GM23338 (cell line): ENCODE measurements around the gene UNC45B. TPM values are rescaled to one million over a fixed set of nuclear protein-coding genes. Genes with fewer than 3 reads are reported as not detected.

Source experiments
- ATAC-seq: fragments of 200-7000 bp; cut with Tn5 transposase; 3 replicates; pipeline ENCODE4 v1.9.1; 2020
- DNase-seq: peaks from one replicate; pipeline ENCODE4 v3.0.0-alpha.2; 2015; ENCODE audit warnings: low spot score
- H2AFZ ChIP-seq: fragments of 200-600 bp; sonication (generic); 2 replicates; pipeline ENCODE4 v1.8.0; 2016; ENCODE audit warnings: antibody characterized with exemption, mild to moderate bottlenecking, moderate library complexity
- H3F3A ChIP-seq: fragments of 200-600 bp; sonication (generic); replicated peaks from 2 replicates; pipeline ENCODE4 v1.8.0; 2017; ENCODE audit warnings: antibody characterized with exemption, mixed run types, low read depth
- H3K27ac ChIP-seq: fragments of 200-600 bp; sonication (generic); 2 replicates; pipeline ENCODE4 v1.6.1; 2016; ENCODE audit warnings: low read depth
- H3K27me3 ChIP-seq: fragments of 200-600 bp; sonication (generic); 2 replicates; pipeline ENCODE4 v1.8.0; 2016; ENCODE audit warnings: mild to moderate bottlenecking, mixed run types, moderate library complexity; ENCODE audit not compliant: insufficient read depth
- H3K36me3 ChIP-seq: fragments of 200-600 bp; sonication (generic); 2 replicates; pipeline ENCODE4 v1.8.0; 2016; ENCODE audit warnings: mild to moderate bottlenecking; ENCODE audit not compliant: insufficient read depth
- H3K4me1 ChIP-seq: fragments of 200-600 bp; sonication (generic); 2 replicates; pipeline ENCODE4 v1.8.0; 2016; ENCODE audit warnings: mild to moderate bottlenecking, moderate library complexity; ENCODE audit not compliant: insufficient read depth
- H3K4me2 ChIP-seq: fragments of 200-600 bp; sonication (generic); 2 replicates; pipeline ENCODE4 v1.7.1; 2017; ENCODE audit warnings: mixed run types
- H3K4me3 ChIP-seq: fragments of 200-600 bp; sonication (generic); 2 replicates; pipeline ENCODE4 v1.6.1; 2016; ENCODE audit warnings: mixed run types
- H3K79me2 ChIP-seq: fragments of 200-600 bp; sonication (generic); replicated peaks from 2 replicates; pipeline ENCODE4 v1.8.0; 2017; ENCODE audit warnings: mild to moderate bottlenecking; ENCODE audit not compliant: insufficient read depth
- H3K9me2 ChIP-seq: fragments of 200-600 bp; sonication (generic); 2 replicates; pipeline ENCODE4 v1.8.0; 2017; ENCODE audit not compliant: insufficient read depth
- H4K20me1 ChIP-seq: fragments of 200-600 bp; sonication (generic); replicated peaks from 2 replicates; pipeline ENCODE4 v1.8.0; 2017; ENCODE audit warnings: mild to moderate bottlenecking; ENCODE audit not compliant: insufficient read depth
- H3K27ac Mint-ChIP-seq: 2 replicates; pipeline ENCODE4 v1.8.0; 2020; ENCODE audit warnings: inconsistent platforms, mild to moderate bottlenecking, moderate library complexity, mixed read lengths
- H3K27me3 Mint-ChIP-seq: 3 replicates; pipeline ENCODE4 v1.8.0; 2022; ENCODE audit warnings: low read depth, mild to moderate bottlenecking, moderate library complexity, mixed read lengths, inconsistent platforms; ENCODE audit not compliant: insufficient read depth, poor library complexity
- H3K36me3 Mint-ChIP-seq: 3 replicates; pipeline ENCODE4 v1.8.0; 2021; ENCODE audit warnings: low read depth, mild to moderate bottlenecking, inconsistent platforms, moderate library complexity, mixed read lengths
- H3K4me1 Mint-ChIP-seq: 3 replicates; pipeline ENCODE4 v1.8.0; 2020; ENCODE audit warnings: mild to moderate bottlenecking, inconsistent platforms, mixed read lengths
- H3K4me3 Mint-ChIP-seq: 3 replicates; pipeline ENCODE4 v1.8.0; 2021; ENCODE audit warnings: moderate library complexity, mild to moderate bottlenecking, inconsistent platforms, mixed read lengths
- H3K9me3 Mint-ChIP-seq: 3 replicates; pipeline ENCODE4 v1.8.0; 2020; ENCODE audit warnings: moderate library complexity, mild to moderate bottlenecking, inconsistent platforms, mixed read lengths
- CREB1 ChIP-seq: fragments of 250-450 bp; sonication (Bioruptor Pico); IDR thresholded peaks from 2 replicates; pipeline ENCODE4 v1.5.0; 2020; ENCODE audit warnings: low read depth, mild to moderate bottlenecking, moderate library complexity
- EZH2 ChIP-seq: fragments of 200-600 bp; sonication (generic); IDR thresholded peaks from one replicate; pipeline ENCODE4 v1.8.0; 2017; ENCODE audit warnings: antibody characterized with exemption, mild to moderate bottlenecking, low read depth; ENCODE audit not compliant: unreplicated experiment
- EZH2phosphoT487 ChIP-seq: fragments of 200-600 bp; sonication (generic); IDR thresholded peaks from one replicate; pipeline ENCODE4 v1.8.1; 2018; ENCODE audit warnings: antibody characterized with exemption; ENCODE audit not compliant: unreplicated experiment
- JUNB ChIP-seq: IDR thresholded peaks from one replicate; pipeline ENCODE4 v1.6.1; 2016; ENCODE audit warnings: antibody characterized with exemption; ENCODE audit not compliant: unreplicated experiment
- NANOG ChIP-seq: IDR thresholded peaks from 2 replicates; pipeline ENCODE4 v1.6.1; 2016; ENCODE audit warnings: antibody characterized with exemption, borderline replicate concordance
- POLR2AphosphoS5 ChIP-seq: IDR thresholded peaks from 2 replicates; pipeline ENCODE4 v1.6.1; 2016; ENCODE audit warnings: antibody characterized with exemption, low read depth
- STAT1 ChIP-seq: IDR thresholded peaks from one replicate; pipeline ENCODE4 v1.6.1; 2016; ENCODE audit warnings: antibody characterized with exemption; ENCODE audit not compliant: unreplicated experiment
- ZNF114 ChIP-seq: fragments of 250-450 bp; sonication (Bioruptor Pico); IDR thresholded peaks from 2 replicates; pipeline ENCODE4 v1.5.0; 2020; ENCODE audit warnings: mild to moderate bottlenecking, moderate library complexity
- ZNF331 ChIP-seq: fragments of 250-450 bp; sonication (Bioruptor Pico); IDR thresholded peaks from 2 replicates; pipeline ENCODE4 v1.5.0; 2020; ENCODE audit warnings: low read depth, mild to moderate bottlenecking, moderate library complexity
- polyA plus RNA-seq: library from polyadenylated mRNA; unstranded; fragments of >200 nt; fragmentation: Nextera tagmentation; extraction: Ambion mirVana; gene quantifications from 2 replicates; pipeline ENCODE4 v1.2.1, GENCODE V29; 2016
- total RNA-seq: library from RNA; depleted of rRNA; stranded (reverse); fragments of >200 nt; shearing (Covaris generic); gene quantifications from 2 replicates; pipeline ENCODE4 v1.2.3, GENCODE V29; 2014
- TF ChIP-seq, protein P1 (sequence below): IDR thresholded peaks from one replicate; pipeline ENCODE4 v1.6.1; 2018; ENCODE audit warnings: antibody characterized with exemption; ENCODE audit not compliant: unreplicated experiment
- TF ChIP-seq, protein P2 (sequence below): IDR thresholded peaks from 2 replicates; pipeline ENCODE4 v1.6.1; 2016; ENCODE audit warnings: antibody characterized with exemption
- TF ChIP-seq, protein P3 (sequence below): fragments of 250-450 bp; sonication (Bioruptor Pico); IDR thresholded peaks from 2 replicates; pipeline ENCODE4 v1.5.0; 2020; ENCODE audit warnings: mild to moderate bottlenecking, moderate library complexity
- TF ChIP-seq, protein P4 (sequence below), 2 experiments: fragments of 200-600 bp in 1 of 2; sonication (generic) in 1 of 2; conservative IDR thresholded peaks; 2 replicates each; pipeline versions ENCODE4 v1.5.1 to v1.6.1; 2016 to 2017; ENCODE audit warnings: antibody characterized with exemption in 2 of 2, low read depth in 2 of 2, mild to moderate bottlenecking in 2 of 2, moderate library complexity in 1 of 2

UNC45B gene
- total and polyA plus RNA-seq, 2 experiments from 2014 or later: 0.03 TPM; not detected in 1

DNA sequence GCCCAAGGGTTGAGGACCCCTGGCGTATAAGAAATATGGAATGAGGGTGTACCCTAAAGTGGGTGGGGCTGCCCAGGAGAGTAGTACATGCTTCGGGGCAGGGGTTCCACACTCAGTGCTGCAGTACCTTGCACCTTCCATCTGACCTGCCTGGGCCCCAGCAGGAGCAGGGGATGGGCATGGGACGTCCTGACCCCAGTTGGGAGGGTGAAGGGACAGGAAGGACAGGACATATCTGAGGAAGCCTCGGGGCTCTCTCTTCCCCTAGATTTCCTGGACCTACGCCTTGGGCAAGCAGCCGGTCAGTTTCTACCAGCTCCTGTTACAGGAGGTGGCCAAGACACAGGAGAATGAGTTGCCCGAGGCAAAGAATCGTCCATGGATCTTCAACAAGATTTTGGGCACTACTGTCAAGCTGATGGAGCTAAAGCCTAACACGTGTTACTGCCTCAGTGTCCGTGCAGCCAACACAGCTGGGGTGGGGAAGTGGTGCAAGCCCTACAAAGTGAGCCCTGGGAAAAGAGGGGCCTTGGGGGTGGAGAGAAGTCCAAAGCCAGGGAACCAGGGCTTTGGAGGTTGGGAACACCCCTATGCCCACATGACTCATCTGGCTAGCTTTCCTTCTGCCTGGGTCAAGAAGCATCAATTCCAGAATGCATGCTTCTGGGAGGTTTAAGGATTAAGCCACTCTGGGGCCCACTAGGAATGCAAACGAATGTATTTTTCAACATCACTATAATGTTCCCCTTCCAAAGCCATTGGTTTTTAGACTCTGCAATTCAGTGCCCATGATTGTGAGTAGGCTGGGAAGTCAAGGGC is 18.3 kb upstream of the UNC45B start:
- Mint-ChIP-seq H3K4me1 (no peaks in the 10 kb centered on the region), H3K4me3 (no peak overlapping the region), H3K9me3 (no peaks in the 10 kb centered on the region; the same call in 2 of the 3 replicates), H3K27ac (no peak overlapping the region), H3K36me3 (peaks cover 41% of the 10 kb centered on the region), H3K27me3 (peaks cover 19% of the 10 kb centered on the region)
- H3F3A ChIP-seq: peaks cover 6% of the 10 kb centered on the region; the same call in 1 of the 2 replicates
- H3K4me2 ChIP-seq: no peak overlapping the region
- no peaks in the 10 kb centered on the region for H3K4me1 ChIP-seq
- no peak overlapping the region for H3K27ac ChIP-seq
- no peak for DNase-seq
- peaks cover 16% of the 10 kb centered on the region for H3K36me3 ChIP-seq
- H3K79me2 ChIP-seq: no peaks in the 10 kb centered on the region
- no peak overlapping the region for H2AFZ ChIP-seq
- no peak; the same call in 2 of the 3 replicates for ATAC-seq
- no peak overlapping the region for H3K4me3 ChIP-seq
- no peaks in the 10 kb centered on the region; the same call in 1 of the 2 replicates for H4K20me1 ChIP-seq
- peaks cover 3% of the 10 kb centered on the region; the same call in 1 of the 2 replicates for H3K9me2 ChIP-seq
- H3K27me3 ChIP-seq: no peaks in the 10 kb centered on the region
- TF ChIP-seq, protein P1, sequence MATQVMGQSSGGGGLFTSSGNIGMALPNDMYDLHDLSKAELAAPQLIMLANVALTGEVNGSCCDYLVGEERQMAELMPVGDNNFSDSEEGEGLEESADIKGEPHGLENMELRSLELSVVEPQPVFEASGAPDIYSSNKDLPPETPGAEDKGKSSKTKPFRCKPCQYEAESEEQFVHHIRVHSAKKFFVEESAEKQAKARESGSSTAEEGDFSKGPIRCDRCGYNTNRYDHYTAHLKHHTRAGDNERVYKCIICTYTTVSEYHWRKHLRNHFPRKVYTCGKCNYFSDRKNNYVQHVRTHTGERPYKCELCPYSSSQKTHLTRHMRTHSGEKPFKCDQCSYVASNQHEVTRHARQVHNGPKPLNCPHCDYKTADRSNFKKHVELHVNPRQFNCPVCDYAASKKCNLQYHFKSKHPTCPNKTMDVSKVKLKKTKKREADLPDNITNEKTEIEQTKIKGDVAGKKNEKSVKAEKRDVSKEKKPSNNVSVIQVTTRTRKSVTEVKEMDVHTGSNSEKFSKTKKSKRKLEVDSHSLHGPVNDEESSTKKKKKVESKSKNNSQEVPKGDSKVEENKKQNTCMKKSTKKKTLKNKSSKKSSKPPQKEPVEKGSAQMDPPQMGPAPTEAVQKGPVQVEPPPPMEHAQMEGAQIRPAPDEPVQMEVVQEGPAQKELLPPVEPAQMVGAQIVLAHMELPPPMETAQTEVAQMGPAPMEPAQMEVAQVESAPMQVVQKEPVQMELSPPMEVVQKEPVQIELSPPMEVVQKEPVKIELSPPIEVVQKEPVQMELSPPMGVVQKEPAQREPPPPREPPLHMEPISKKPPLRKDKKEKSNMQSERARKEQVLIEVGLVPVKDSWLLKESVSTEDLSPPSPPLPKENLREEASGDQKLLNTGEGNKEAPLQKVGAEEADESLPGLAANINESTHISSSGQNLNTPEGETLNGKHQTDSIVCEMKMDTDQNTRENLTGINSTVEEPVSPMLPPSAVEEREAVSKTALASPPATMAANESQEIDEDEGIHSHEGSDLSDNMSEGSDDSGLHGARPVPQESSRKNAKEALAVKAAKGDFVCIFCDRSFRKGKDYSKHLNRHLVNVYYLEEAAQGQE: no peak
- no peak for TF ChIP-seq POLR2AphosphoS5
- TF ChIP-seq, protein P2, sequence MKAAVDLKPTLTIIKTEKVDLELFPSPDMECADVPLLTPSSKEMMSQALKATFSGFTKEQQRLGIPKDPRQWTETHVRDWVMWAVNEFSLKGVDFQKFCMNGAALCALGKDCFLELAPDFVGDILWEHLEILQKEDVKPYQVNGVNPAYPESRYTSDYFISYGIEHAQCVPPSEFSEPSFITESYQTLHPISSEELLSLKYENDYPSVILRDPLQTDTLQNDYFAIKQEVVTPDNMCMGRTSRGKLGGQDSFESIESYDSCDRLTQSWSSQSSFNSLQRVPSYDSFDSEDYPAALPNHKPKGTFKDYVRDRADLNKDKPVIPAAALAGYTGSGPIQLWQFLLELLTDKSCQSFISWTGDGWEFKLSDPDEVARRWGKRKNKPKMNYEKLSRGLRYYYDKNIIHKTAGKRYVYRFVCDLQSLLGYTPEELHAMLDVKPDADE: no peak
- TF ChIP-seq CREB1: no peak
- TF ChIP-seq, protein P3, sequence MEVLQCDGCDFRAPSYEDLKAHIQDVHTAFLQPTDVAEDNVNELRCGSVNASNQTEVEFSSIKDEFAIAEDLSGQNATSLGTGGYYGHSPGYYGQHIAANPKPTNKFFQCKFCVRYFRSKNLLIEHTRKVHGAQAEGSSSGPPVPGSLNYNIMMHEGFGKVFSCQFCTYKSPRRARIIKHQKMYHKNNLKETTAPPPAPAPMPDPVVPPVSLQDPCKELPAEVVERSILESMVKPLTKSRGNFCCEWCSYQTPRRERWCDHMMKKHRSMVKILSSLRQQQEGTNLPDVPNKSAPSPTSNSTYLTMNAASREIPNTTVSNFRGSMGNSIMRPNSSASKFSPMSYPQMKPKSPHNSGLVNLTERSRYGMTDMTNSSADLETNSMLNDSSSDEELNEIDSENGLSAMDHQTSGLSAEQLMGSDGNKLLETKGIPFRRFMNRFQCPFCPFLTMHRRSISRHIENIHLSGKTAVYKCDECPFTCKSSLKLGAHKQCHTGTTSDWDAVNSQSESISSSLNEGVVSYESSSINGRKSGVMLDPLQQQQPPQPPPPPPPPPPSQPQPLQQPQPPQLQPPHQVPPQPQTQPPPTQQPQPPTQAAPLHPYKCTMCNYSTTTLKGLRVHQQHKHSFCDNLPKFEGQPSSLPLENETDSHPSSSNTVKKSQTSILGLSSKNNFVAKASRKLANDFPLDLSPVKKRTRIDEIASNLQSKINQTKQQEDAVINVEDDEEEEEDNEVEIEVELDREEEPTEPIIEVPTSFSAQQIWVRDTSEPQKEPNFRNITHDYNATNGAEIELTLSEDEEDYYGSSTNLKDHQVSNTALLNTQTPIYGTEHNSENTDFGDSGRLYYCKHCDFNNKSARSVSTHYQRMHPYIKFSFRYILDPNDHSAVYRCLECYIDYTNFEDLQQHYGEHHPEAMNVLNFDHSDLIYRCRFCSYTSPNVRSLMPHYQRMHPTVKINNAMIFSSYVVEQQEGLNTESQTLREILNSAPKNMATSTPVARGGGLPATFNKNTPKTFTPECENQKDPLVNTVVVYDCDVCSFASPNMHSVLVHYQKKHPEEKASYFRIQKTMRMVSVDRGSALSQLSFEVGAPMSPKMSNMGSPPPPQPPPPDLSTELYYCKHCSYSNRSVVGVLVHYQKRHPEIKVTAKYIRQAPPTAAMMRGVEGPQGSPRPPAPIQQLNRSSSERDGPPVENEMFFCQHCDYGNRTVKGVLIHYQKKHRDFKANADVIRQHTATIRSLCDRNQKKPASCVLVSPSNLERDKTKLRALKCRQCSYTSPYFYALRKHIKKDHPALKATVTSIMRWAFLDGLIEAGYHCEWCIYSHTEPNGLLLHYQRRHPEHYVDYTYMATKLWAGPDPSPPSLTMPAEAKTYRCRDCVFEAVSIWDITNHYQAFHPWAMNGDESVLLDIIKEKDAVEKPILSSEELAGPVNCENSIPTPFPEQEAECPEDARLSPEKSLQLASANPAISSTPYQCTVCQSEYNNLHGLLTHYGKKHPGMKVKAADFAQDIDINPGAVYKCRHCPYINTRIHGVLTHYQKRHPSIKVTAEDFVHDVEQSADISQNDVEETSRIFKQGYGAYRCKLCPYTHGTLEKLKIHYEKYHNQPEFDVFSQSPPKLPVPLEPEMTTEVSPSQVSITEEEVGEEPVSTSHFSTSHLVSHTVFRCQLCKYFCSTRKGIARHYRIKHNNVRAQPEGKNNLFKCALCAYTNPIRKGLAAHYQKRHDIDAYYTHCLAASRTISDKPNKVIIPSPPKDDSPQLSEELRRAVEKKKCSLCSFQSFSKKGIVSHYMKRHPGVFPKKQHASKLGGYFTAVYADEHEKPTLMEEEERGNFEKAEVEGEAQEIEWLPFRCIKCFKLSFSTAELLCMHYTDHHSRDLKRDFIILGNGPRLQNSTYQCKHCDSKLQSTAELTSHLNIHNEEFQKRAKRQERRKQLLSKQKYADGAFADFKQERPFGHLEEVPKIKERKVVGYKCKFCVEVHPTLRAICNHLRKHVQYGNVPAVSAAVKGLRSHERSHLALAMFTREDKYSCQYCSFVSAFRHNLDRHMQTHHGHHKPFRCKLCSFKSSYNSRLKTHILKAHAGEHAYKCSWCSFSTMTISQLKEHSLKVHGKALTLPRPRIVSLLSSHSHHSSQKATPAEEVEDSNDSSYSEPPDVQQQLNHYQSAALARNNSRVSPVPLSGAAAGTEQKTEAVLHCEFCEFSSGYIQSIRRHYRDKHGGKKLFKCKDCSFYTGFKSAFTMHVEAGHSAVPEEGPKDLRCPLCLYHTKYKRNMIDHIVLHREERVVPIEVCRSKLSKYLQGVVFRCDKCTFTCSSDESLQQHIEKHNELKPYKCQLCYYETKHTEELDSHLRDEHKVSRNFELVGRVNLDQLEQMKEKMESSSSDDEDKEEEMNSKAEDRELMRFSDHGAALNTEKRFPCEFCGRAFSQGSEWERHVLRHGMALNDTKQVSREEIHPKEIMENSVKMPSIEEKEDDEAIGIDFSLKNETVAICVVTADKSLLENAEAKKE (CRISPR knock-in tag): no peak
- TF ChIP-seq, protein P4, sequence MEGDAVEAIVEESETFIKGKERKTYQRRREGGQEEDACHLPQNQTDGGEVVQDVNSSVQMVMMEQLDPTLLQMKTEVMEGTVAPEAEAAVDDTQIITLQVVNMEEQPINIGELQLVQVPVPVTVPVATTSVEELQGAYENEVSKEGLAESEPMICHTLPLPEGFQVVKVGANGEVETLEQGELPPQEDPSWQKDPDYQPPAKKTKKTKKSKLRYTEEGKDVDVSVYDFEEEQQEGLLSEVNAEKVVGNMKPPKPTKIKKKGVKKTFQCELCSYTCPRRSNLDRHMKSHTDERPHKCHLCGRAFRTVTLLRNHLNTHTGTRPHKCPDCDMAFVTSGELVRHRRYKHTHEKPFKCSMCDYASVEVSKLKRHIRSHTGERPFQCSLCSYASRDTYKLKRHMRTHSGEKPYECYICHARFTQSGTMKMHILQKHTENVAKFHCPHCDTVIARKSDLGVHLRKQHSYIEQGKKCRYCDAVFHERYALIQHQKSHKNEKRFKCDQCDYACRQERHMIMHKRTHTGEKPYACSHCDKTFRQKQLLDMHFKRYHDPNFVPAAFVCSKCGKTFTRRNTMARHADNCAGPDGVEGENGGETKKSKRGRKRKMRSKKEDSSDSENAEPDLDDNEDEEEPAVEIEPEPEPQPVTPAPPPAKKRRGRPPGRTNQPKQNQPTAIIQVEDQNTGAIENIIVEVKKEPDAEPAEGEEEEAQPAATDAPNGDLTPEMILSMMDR (conservative IDR thresholded peaks at IDR 0.05; ENCODE audit: low read depth in 2 of 2): no peak
- no peak for TF ChIP-seq EZH2
- no peak for TF ChIP-seq NANOG
- TF ChIP-seq STAT1: no peak
- TF ChIP-seq ZNF114 (CRISPR knock-in tag): no peak
- TF ChIP-seq ZNF331 (CRISPR knock-in tag): no peak
- no peak for TF ChIP-seq JUNB
- no peak for TF ChIP-seq EZH2phosphoT487
